ENCODE measurements around the gene CCDC85B. TPM values are rescaled to one million over a fixed set of nuclear protein-coding genes. Genes with fewer than 3 reads are reported as not detected.

Gene CCDC85B
- total and polyA plus RNA-seq, 4 donors, result 4.3 to 12.6 (median 6.9) TPM

DNA sequence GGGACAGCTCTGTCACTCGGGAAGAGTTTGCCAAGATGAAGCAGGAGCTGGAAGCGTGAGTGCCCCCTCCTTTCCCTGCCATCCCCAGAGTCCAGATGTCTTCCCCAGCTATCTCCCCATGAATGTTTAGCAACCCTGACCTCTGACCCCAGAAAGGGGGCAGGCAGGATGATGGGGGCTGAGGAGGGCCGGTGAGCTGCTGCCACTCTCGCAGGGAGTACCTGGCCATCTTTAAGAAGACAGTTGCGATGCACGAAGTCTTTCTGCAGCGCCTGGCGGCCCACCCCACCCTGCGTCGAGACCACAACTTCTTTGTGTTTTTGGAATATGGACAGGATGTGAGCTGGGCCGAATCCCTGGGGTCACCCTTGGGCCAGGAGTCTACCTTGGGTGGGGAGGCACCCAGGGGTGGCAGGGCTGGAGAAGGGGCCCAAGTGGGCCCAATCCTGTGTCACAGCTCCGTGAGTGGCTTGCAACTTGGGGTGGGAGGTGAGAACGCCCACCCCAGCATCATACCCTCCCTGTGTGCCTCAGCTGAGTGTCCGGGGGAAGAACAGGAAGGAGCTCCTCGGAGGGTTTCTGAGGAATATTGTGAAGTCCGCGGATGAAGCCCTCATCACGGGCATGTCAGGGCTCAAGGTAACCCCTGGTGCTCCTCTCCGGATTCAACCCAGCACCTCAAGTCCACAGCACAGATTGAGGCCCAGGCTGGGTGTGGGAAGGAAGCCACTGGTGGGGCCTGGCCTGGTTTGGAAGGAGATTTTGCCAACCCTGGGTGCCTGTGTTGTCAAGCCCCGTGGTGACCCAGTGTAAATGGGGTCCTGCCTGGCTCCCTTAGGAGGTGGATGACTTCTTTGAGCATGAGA, 40.0 kb upstream of the CCDC85B start:
- WGBS, result 81% methylated on average over 20 of the region's 20 CpGs
- no peak for DNase-seq (ENCODE audit: low spot score)
- H3K36me3 ChIP-seq (ENCODE audit: control insufficient read depth in 4 of 4, insufficient read depth in 3 of 4, low read depth in 1 of 4, low read length in 3 of 4), result peaks cover 13 to 31% (median 16%) of the 10 kb centered on the region in 4 donors

DNA sequence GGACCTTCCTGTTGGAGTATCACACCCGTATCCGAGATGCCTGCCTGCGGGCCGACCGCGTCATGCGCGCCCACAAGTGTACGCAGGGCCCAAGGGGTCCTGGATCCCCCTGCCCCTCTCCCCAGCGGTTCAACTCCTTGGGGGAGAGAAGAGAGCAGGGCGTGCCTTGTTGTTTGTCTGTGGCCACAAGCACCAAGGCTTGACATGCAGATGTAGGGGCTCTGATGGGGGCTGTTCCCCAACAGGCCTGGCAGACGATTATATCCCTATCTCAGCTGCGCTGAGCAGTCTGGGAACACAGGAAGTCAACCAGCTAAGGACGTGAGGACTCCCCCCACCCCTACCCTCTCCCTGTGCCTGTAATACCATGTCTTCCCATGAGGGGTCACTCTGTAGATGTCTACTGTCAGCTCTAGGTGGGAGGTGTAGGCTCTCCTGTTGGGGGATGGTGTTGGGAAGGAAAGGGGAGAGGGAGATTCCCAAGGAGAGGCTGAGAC, 39.3 kb upstream of the CCDC85B start:
- Histone ChIP-seq H3K36me3 (ENCODE audit: control insufficient read depth in 4 of 4, insufficient read depth in 3 of 4, low read depth in 1 of 4, low read length in 3 of 4) (peaks cover 13 to 38% (median 20%) of the 10 kb centered on the region in 4 donors), H3K4me3 (ENCODE audit: low read depth in 1 of 3, low read length in 3 of 3) (no peak overlapping the region), H3K27me3 (ENCODE audit: control insufficient read depth in 4 of 4, insufficient read depth in 4 of 4, low read length in 3 of 4) (no peaks in the 10 kb centered on the region), H3K9ac (ENCODE audit: low read depth in 1 of 2, low read length in 2 of 2) (no peak overlapping the region), H3K9me3 (ENCODE audit: control insufficient read depth in 4 of 4, low read length in 3 of 4) (peaks cover 0 to 7% (median 2%) of the 10 kb centered on the region in 4 donors), H3K4me1 (ENCODE audit: control insufficient read depth in 4 of 4, insufficient read depth in 4 of 4, low read length in 3 of 4) (peaks cover 0 to 11% (median 4%) of the 10 kb centered on the region in 4 donors), H3K27ac (ENCODE audit: low read depth in 1 of 2, low read length in 2 of 2) (no peak overlapping the region)
- WGBS, result 93% methylated on average over 14 of the region's 14 CpGs
- no peak for DNase-seq (ENCODE audit: low spot score)
- TF ChIP-seq YY1 (IDR thresholded peaks at IDR 0.05) (no peak), EGR1 (IDR thresholded peaks at IDR 0.05; ENCODE audit: low read depth in 2 of 2) (no peak), RXRA (IDR thresholded peaks at IDR 0.05) (no peak), GABPA (IDR thresholded peaks at IDR 0.05 in 1 of 2, conservative IDR thresholded peaks at IDR 0.05 in 1 of 2) (no peak), HNF4G (IDR thresholded peaks at IDR 0.05) (no peak)
- TF ChIP-seq, protein P1, sequence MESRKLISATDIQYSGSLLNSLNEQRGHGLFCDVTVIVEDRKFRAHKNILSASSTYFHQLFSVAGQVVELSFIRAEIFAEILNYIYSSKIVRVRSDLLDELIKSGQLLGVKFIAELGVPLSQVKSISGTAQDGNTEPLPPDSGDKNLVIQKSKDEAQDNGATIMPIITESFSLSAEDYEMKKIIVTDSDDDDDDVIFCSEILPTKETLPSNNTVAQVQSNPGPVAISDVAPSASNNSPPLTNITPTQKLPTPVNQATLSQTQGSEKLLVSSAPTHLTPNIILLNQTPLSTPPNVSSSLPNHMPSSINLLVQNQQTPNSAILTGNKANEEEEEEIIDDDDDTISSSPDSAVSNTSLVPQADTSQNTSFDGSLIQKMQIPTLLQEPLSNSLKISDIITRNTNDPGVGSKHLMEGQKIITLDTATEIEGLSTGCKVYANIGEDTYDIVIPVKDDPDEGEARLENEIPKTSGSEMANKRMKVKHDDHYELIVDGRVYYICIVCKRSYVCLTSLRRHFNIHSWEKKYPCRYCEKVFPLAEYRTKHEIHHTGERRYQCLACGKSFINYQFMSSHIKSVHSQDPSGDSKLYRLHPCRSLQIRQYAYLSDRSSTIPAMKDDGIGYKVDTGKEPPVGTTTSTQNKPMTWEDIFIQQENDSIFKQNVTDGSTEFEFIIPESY (IDR thresholded peaks at IDR 0.05), result no peak
- TF ChIP-seq, protein P2, sequence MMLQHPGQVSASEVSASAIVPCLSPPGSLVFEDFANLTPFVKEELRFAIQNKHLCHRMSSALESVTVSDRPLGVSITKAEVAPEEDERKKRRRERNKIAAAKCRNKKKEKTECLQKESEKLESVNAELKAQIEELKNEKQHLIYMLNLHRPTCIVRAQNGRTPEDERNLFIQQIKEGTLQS (IDR thresholded peaks at IDR 0.05), result no peak

More for the DNA sequence above, 40.0 kb upstream of the CCDC85B start:
- Histone ChIP-seq H3K27me3 (ENCODE audit: control insufficient read depth in 4 of 4, insufficient read depth in 4 of 4, low read length in 3 of 4) (no peaks in the 10 kb centered on the region), H3K9ac (ENCODE audit: low read depth in 1 of 2, low read length in 2 of 2) (no peak overlapping the region), H3K9me3 (ENCODE audit: control insufficient read depth in 4 of 4, low read length in 3 of 4) (peaks cover 0 to 7% (median 2%) of the 10 kb centered on the region in 4 donors), H3K27ac (ENCODE audit: low read depth in 1 of 2, low read length in 2 of 2) (no peak overlapping the region), H3K4me1 (ENCODE audit: control insufficient read depth in 4 of 4, insufficient read depth in 4 of 4, low read length in 3 of 4) (peaks cover 0 to 4% (median under 1%) of the 10 kb centered on the region in 4 donors), H3K4me3 (ENCODE audit: low read depth in 1 of 3, low read length in 3 of 3) (no peak overlapping the region)
- TF ChIP-seq RXRA (IDR thresholded peaks at IDR 0.05) (no peak), FOXA2 (IDR thresholded peaks at IDR 0.05) (no peak), HNF4A (conservative IDR thresholded peaks at IDR 0.05) (no peak), EGR1 (IDR thresholded peaks at IDR 0.05; ENCODE audit: low read depth in 2 of 2) (no peak), SP1 (IDR thresholded peaks at IDR 0.05) (no peak), JUND (IDR thresholded peaks at IDR 0.05) (no peak), YY1 (IDR thresholded peaks at IDR 0.05) (no peak), HNF4G (IDR thresholded peaks at IDR 0.05) (no peak), RAD21 (IDR thresholded peaks at IDR 0.05) (no peak), NR2F2 (IDR thresholded peaks at IDR 0.05) (no peak), FOXA1 (IDR thresholded peaks at IDR 0.05) (no peak)
- TF ChIP-seq, protein P2 (IDR thresholded peaks at IDR 0.05), result no peak
- TF ChIP-seq, protein P3, sequence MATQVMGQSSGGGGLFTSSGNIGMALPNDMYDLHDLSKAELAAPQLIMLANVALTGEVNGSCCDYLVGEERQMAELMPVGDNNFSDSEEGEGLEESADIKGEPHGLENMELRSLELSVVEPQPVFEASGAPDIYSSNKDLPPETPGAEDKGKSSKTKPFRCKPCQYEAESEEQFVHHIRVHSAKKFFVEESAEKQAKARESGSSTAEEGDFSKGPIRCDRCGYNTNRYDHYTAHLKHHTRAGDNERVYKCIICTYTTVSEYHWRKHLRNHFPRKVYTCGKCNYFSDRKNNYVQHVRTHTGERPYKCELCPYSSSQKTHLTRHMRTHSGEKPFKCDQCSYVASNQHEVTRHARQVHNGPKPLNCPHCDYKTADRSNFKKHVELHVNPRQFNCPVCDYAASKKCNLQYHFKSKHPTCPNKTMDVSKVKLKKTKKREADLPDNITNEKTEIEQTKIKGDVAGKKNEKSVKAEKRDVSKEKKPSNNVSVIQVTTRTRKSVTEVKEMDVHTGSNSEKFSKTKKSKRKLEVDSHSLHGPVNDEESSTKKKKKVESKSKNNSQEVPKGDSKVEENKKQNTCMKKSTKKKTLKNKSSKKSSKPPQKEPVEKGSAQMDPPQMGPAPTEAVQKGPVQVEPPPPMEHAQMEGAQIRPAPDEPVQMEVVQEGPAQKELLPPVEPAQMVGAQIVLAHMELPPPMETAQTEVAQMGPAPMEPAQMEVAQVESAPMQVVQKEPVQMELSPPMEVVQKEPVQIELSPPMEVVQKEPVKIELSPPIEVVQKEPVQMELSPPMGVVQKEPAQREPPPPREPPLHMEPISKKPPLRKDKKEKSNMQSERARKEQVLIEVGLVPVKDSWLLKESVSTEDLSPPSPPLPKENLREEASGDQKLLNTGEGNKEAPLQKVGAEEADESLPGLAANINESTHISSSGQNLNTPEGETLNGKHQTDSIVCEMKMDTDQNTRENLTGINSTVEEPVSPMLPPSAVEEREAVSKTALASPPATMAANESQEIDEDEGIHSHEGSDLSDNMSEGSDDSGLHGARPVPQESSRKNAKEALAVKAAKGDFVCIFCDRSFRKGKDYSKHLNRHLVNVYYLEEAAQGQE (IDR thresholded peaks at IDR 0.05), result no peak
- TF ChIP-seq, protein P4, sequence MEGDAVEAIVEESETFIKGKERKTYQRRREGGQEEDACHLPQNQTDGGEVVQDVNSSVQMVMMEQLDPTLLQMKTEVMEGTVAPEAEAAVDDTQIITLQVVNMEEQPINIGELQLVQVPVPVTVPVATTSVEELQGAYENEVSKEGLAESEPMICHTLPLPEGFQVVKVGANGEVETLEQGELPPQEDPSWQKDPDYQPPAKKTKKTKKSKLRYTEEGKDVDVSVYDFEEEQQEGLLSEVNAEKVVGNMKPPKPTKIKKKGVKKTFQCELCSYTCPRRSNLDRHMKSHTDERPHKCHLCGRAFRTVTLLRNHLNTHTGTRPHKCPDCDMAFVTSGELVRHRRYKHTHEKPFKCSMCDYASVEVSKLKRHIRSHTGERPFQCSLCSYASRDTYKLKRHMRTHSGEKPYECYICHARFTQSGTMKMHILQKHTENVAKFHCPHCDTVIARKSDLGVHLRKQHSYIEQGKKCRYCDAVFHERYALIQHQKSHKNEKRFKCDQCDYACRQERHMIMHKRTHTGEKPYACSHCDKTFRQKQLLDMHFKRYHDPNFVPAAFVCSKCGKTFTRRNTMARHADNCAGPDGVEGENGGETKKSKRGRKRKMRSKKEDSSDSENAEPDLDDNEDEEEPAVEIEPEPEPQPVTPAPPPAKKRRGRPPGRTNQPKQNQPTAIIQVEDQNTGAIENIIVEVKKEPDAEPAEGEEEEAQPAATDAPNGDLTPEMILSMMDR (IDR thresholded peaks at IDR 0.05; ENCODE audit: low read depth, low read length, missing input control), result no peak
- TF ChIP-seq, protein P5, sequence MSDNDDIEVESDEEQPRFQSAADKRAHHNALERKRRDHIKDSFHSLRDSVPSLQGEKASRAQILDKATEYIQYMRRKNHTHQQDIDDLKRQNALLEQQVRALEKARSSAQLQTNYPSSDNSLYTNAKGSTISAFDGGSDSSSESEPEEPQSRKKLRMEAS (IDR thresholded peaks at IDR 0.05), result no peak
